ENCODE results near the gene ALKBH3. TPM values are rescaled to one million over a fixed set of nuclear protein-coding genes. Genes with fewer than 3 reads are reported as not detected.

The ALKBH3 gene
- total and polyA plus RNA-seq, 7 donors = 27.4 to 47.1 (median 33.4) TPM

DNA sequence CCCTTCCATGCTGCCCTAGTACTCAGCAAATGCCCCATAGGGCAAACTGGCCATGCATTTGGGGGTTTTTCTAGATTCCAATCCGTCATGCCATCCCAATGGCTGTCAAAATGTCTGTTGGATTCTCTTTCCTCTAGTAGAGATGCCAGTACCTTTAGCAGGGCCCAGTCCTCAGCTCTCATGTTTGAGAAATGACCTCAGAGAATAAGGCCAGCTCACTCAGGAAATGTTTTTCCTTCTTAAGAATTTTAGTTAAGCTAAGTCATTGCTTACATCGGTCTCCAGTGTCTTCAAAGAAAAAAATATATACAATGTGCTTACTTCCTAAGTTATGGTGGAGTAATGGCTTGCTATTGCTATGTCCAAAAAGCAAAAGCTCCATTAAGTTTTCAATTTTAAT, 14.1 kb upstream of the ALKBH3 start:
- intact Hi-C loops (cut with DNase I) = no loop called here
- no peak overlapping the region for H3K4me3 ChIP-seq
- TF ChIP-seq, protein P1, sequence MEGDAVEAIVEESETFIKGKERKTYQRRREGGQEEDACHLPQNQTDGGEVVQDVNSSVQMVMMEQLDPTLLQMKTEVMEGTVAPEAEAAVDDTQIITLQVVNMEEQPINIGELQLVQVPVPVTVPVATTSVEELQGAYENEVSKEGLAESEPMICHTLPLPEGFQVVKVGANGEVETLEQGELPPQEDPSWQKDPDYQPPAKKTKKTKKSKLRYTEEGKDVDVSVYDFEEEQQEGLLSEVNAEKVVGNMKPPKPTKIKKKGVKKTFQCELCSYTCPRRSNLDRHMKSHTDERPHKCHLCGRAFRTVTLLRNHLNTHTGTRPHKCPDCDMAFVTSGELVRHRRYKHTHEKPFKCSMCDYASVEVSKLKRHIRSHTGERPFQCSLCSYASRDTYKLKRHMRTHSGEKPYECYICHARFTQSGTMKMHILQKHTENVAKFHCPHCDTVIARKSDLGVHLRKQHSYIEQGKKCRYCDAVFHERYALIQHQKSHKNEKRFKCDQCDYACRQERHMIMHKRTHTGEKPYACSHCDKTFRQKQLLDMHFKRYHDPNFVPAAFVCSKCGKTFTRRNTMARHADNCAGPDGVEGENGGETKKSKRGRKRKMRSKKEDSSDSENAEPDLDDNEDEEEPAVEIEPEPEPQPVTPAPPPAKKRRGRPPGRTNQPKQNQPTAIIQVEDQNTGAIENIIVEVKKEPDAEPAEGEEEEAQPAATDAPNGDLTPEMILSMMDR (IDR thresholded peaks at IDR 0.05) = no peak
- no peak for ATAC-seq
- H3K36me3 ChIP-seq (ENCODE audit: insufficient read depth in 1 of 2, low read depth in 1 of 2) = no peaks in the 10 kb centered on the region
- H3K27ac ChIP-seq = no peak overlapping the region
- no peak for DNase-seq
- no peaks in the 10 kb centered on the region for H3K4me1 ChIP-seq
- no peaks in the 10 kb centered on the region for H3K9me3 ChIP-seq
- WGBS, 3 donors = 55 to 75% (median 73%) methylated on average over 2 of the region's 2 CpGs
- H3K27me3 ChIP-seq (ENCODE audit: insufficient read depth in 3 of 3, low read length in 2 of 3) = no peaks in the 10 kb centered on the region

DNA sequence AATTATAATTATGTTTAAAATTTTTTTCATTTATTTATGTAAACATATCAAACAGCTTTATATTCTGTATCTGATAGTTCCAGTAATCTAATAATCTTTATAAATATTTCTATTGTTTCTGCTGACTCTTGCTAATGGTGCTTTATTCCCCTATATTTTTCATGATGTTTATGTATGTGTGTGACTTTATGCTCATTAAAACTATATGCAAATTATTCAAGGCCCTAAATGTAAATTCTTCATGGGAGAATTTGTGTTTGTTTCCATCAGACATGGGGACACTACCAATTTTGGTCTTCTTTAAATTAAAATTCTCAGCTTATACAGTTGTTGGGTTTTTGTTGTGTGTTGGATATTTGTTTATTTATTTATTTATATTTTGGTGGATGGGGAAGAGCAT, 13.7 kb upstream of the ALKBH3 start:
- ATAC-seq = no peak
- Histone ChIP-seq H3K36me3 (ENCODE audit: insufficient read depth in 1 of 2, low read depth in 1 of 2) (no peaks in the 10 kb centered on the region), H3K27ac (no peak overlapping the region), H3K9me3 (no peaks in the 10 kb centered on the region), H3K4me3 (no peak overlapping the region), H3K4me1 (no peaks in the 10 kb centered on the region), H3K27me3 (ENCODE audit: insufficient read depth in 3 of 3, low read length in 2 of 3) (no peaks in the 10 kb centered on the region)
- TF ChIP-seq, protein P1 (IDR thresholded peaks at IDR 0.05) = no peak
- DNase-seq = no peak
- intact Hi-C loops (cut with DNase I) = no loop called here

DNA sequence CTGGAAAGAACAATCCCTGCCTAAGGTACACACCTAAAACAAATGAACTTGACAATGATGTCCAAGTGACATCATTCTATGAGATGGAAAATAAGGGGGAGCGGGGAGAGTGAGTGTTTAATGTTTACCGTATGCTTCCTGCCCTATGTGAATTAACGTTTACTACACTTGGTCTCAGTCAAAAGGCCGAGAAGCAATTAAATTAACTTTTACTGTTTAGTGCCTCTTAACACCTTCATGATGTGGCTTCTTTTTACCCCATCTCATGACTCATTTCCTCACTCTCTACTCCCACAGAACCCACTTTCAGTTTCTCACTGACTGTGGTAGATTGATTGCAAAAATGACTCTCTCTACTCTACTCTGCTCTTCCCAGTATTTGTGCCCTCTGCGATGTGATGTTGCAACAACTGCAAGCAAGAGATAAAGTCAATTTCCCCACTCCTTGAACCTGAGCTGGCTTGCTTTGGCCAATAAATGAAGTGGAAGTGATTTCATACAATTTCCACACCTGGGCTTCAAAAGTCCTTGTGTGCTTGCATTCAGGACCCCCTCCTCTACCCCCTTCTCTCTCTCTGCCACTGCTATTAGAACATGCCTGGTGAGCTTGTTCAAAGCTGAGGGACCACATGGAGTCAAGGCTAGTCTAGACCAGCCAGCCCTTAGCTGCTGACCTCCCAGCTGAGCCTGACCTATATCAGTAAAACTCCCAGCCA, 11.6 kb upstream of the ALKBH3 start:
- Histone ChIP-seq H3K27ac (no peak overlapping the region), H3K9me3 (no peaks in the 10 kb centered on the region), H3K4me1 (no peaks in the 10 kb centered on the region), H3K27me3 (ENCODE audit: insufficient read depth in 3 of 3, low read length in 2 of 3) (peaks cover 0 to 6% (median 3%) of the 10 kb centered on the region in 3 donors), H3K4me3 (no peak overlapping the region), H3K36me3 (ENCODE audit: insufficient read depth in 1 of 2, low read depth in 1 of 2) (no peaks in the 10 kb centered on the region)
- no peak for DNase-seq
- TF ChIP-seq, protein P1 (IDR thresholded peaks at IDR 0.05) = no peak
- no peak for ATAC-seq
- intact Hi-C loops (cut with DNase I) = no loop called here
- 31 to 37% (median 34%) methylated on average over 5 of the region's 5 CpGs for WGBS, 3 donors

GRCh38 chr11:43871051-43871450, 9.6 kb upstream of the ALKBH3 start:
- H3K36me3 ChIP-seq (ENCODE audit: insufficient read depth in 1 of 2, low read depth in 1 of 2) = no peaks in the 10 kb centered on the region
- DNase-seq = no peak
- H3K27ac ChIP-seq = no peak overlapping the region
- intact Hi-C loops (cut with DNase I) = no loop called here
- no peaks in the 10 kb centered on the region for H3K4me1 ChIP-seq
- H3K4me3 ChIP-seq = no peak overlapping the region
- H3K9me3 ChIP-seq = no peaks in the 10 kb centered on the region
- H3K27me3 ChIP-seq (ENCODE audit: insufficient read depth in 3 of 3, low read length in 2 of 3) = peaks cover 3 to 6% (median 4%) of the 10 kb centered on the region in 3 donors
- ATAC-seq = no peak
- TF ChIP-seq, protein P1 (IDR thresholded peaks at IDR 0.05) = no peak
- 62 to 66% (median 66%) methylated on average over 2 of the region's 2 CpGs for WGBS, 3 donors

- Histone ChIP-seq H3K4me1 (no peaks in the 10 kb centered on the region), H3K36me3 (ENCODE audit: insufficient read depth in 1 of 2, low read depth in 1 of 2) (no peaks in the 10 kb centered on the region), H3K27ac (no peak overlapping the region), H3K4me3 (no peak overlapping the region), H3K27me3 (ENCODE audit: insufficient read depth in 3 of 3, low read length in 2 of 3) (peaks cover 3 to 6% (median 4%) of the 10 kb centered on the region in 3 donors), H3K9me3 (no peaks in the 10 kb centered on the region)
- TF ChIP-seq, protein P1 (IDR thresholded peaks at IDR 0.05) = no peak
- 58 to 62% (median 60%) methylated on average over 7 of the region's 7 CpGs for WGBS, 3 donors
- ATAC-seq (no peak), DNase-seq (no peak)
- intact Hi-C loops (cut with DNase I) = no loop called here
Measured at GRCh38 chr11:43872995-43873394, 7.6 kb upstream of the ALKBH3 start.
